ENCODE results near the gene CHERP.

The CHERP gene

DNA sequence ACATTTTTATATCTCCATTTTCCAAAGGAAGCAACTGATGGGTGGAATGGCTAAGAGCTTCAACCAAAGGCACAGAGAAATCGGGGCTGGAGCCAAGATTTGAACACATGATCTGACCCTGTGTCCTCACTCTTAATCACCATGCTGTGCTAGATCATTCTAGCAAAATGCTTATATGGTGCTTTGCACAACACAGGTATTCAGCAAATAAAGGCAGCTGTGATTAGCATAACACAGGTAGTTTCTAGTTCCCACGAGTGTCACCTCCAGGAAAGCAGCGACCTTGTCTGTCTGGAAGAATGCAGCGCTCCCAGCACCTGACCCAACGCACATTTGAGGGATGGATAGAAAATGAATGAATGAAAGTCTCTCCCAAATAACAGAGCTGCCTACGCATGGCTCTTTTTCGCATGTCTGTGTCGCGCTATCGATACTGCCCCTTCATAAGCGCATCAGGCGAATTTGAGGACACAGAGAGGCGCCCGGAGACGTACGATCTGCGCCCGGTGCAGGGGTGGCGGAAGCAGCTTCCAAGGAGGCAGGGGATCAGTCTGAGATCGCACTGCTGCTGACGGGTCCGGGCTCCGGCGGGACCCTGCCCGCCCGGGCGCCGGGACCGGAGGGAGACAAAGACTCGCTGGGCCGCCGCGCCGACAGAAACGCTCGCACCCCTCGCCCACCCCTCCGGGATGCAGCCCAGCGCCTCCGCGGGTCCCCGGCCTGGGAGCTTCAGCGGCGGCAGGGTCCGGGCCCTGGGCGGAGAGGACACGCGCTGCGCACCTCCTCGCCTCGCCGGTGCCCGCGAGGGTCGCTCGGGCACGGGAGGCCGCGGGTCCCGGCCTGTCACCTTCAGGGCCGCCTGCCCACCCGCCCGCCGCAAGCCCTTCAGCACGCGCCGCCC, 71.1 kb downstream of the CHERP start:
- no peak for DNase-seq

DNA sequence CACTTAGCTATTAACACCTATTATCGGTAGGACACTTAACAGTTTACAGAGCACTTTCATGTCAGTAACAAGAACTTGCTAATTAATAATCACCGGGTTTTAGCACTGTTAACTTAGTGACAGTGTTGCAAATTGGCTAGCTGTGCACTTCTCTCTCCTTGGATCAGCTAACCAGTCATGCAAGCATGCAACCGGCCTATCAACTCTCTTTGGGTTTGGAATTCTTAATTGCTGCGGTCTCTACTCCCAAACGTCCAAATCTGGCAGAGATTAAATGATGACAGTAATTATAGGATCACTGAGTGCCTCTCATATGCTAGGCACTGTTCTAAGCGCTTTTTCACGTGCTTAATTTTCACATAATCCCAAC, 71.7 kb downstream of the CHERP start:
- no peak for DNase-seq

Measured in activated T-cell treated with anti-CD3 and anti-CD28 coated beads, Interleukin-2, amount 50 U/mL, for 1 hour (primary cell).